Panc1 (cell line): ENCODE results near the gene S100P. TPM values are rescaled to one million over a fixed set of nuclear protein-coding genes. Genes with fewer than 3 reads are reported as not detected.

ENCODE experiments used
- ATAC-seq: fragments of 200-7000 bp; cut with Tn5 transposase; 2 replicates; pipeline ENCODE4 v1.9.1; 2020; ENCODE audit warnings: mild to moderate bottlenecking, moderate library complexity
- BruUV-seq: library from RNA; stranded (reverse); fragments of 400-500 nt; replicated peaks from 2 replicates; lab custom pipeline; 2021; lab: Mats Ljungman, UMichigan
- CTCF ChIA-PET: fragments of 300-600 bp; sonication (Branson Sonifier 250); formaldehyde crosslinking; loops from one replicate; lab custom pipeline; 2022; ENCODE audit warnings: antibody characterized with exemption; lab: Charles Lee
- POLR2A ChIA-PET: fragments of 300-600 bp; sonication (Branson Sonifier 250); formaldehyde crosslinking; loops from one replicate; lab custom pipeline; 2022; ENCODE audit warnings: antibody characterized with exemption; lab: Charles Lee
- DNase-seq: peaks from one replicate; pipeline ENCODE4 v3.0.0-alpha.2; 2010; ENCODE audit warnings: low read depth, low spot score
- H3K27ac ChIP-seq: 2 replicates; pipeline ENCODE4 v1.5.1; 2011; ENCODE audit warnings: mild to moderate bottlenecking, low read length, inconsistent platforms
- H3K27me3 ChIP-seq: fragments of 200-500 bp; sonication (Bioruptor generic); 2 replicates; pipeline ENCODE4 v1.6.0; 2014; ENCODE audit warnings: low read length, inconsistent platforms; ENCODE audit not compliant: control insufficient read depth, insufficient read depth
- H3K36me3 ChIP-seq: fragments of 200-500 bp; sonication (Bioruptor generic); 2 replicates; pipeline ENCODE4 v1.5.1; 2014; ENCODE audit warnings: inconsistent platforms, mild to moderate bottlenecking, low read length, moderate library complexity; ENCODE audit not compliant: control insufficient read depth, insufficient read depth
- H3K4me1 ChIP-seq: 2 replicates; pipeline ENCODE4 v1.5.1; 2011; ENCODE audit warnings: inconsistent platforms, mild to moderate bottlenecking, low read length, moderate library complexity; ENCODE audit not compliant: control insufficient read depth, insufficient read depth
- H3K4me3 ChIP-seq, 2 experiments: 2 replicates each; pipeline ENCODE4 v1.5.1; 2011 to 2012; ENCODE audit warnings: low read depth in 2 of 2, low read length in 2 of 2, mild to moderate bottlenecking in 2 of 2, inconsistent platforms in 1 of 2, moderate library complexity in 1 of 2
- H3K9me3 ChIP-seq: fragments of 200-500 bp; sonication (Bioruptor generic); 2 replicates; pipeline ENCODE4 v1.5.1; 2014; ENCODE audit warnings: low read depth, mild to moderate bottlenecking, inconsistent platforms, low read length, moderate library complexity; ENCODE audit not compliant: control insufficient read depth, insufficient read depth
- POLR2AphosphoS5 ChIP-seq: IDR thresholded peaks from 2 replicates; pipeline ENCODE4 v1.6.1; 2012; ENCODE audit warnings: mild to moderate bottlenecking, low read depth, low read length, moderate library complexity
- SIN3A ChIP-seq: IDR thresholded peaks from 2 replicates; pipeline ENCODE4 v1.6.1; 2012; ENCODE audit warnings: low read depth, mild to moderate bottlenecking, low read length, moderate library complexity, borderline replicate concordance; ENCODE audit not compliant: insufficient read depth
- TCF7L2 ChIP-seq: IDR thresholded peaks from 2 replicates; pipeline ENCODE4 v1.6.1; 2011; ENCODE audit warnings: mild to moderate bottlenecking, low read depth, low read length, inconsistent platforms
- in situ Hi-C: cut with HindIII; loops from 2 replicates; pipeline ENCODE4 v1.10.0; 2016; ENCODE audit warnings: low sequenced_read_pairs, low pct_unique_long_range_greater_than_20kb
- intact Hi-C: fragments of 100-400 bp; cut with micrococcal nuclease; formaldehyde crosslinking; loops from one replicate; pipeline ENCODE4 v1.10.0; 2022; ENCODE audit not compliant: unreplicated experiment
- total RNA-seq: library from RNA; stranded (reverse); gene quantifications from one replicate; pipeline ENCODE4 v1.2.1, GENCODE V29; 2021; ENCODE audit not compliant: unreplicated experiment
- TF ChIP-seq, protein P1 (sequence below), 2 experiments: IDR thresholded peaks; 2 replicates each; pipeline ENCODE4 v1.6.1; 2011 to 2012; ENCODE audit warnings: low read depth in 2 of 2, control low read depth in 1 of 2, low read length in 1 of 2, mild to moderate bottlenecking in 1 of 2, moderate library complexity in 1 of 2; ENCODE audit not compliant: insufficient read depth in 1 of 2
- TF ChIP-seq, protein P2 (sequence below): fragments of 450-650 bp; IDR thresholded peaks from 2 replicates; pipeline ENCODE4 v1.5.1; 2017; ENCODE audit warnings: mild to moderate bottlenecking

Gene S100P
- total RNA-seq, 1 experiment from 2014 or later = 2.3 TPM

DNA sequence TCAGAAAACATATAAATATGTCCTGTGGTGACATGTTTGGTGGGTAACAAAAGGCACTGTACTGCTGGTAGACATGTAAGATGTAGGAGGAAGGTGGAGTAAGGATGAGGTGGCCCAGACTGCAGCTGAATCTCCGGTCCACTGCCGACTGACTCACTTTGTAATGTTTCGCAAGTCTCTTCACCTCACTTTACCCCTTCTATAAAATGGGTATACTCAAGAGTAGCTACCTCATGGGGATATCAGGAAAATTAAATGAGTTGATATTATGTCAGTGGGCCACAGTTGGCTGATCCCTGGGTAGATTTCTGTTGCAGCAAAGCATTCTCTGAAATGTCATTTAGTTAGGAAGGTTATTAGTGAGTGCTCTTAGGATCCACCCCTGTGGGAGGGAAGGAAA lies 31.1 kb upstream of the S100P start:
- POLR2A ChIA-PET = no interaction called here
- in situ Hi-C loops (no loop called here), intact Hi-C loops (no loop called here)
- no peaks in the 10 kb centered on the region for H3K9me3 ChIP-seq
- no peak overlapping the region for H3K4me3 ChIP-seq
- no peaks in the 10 kb centered on the region for H3K36me3 ChIP-seq
- ATAC-seq = no peak
- BruUV-seq = no TSS peak
- CTCF ChIA-PET = no interaction called here
- TF ChIP-seq, protein P1, sequence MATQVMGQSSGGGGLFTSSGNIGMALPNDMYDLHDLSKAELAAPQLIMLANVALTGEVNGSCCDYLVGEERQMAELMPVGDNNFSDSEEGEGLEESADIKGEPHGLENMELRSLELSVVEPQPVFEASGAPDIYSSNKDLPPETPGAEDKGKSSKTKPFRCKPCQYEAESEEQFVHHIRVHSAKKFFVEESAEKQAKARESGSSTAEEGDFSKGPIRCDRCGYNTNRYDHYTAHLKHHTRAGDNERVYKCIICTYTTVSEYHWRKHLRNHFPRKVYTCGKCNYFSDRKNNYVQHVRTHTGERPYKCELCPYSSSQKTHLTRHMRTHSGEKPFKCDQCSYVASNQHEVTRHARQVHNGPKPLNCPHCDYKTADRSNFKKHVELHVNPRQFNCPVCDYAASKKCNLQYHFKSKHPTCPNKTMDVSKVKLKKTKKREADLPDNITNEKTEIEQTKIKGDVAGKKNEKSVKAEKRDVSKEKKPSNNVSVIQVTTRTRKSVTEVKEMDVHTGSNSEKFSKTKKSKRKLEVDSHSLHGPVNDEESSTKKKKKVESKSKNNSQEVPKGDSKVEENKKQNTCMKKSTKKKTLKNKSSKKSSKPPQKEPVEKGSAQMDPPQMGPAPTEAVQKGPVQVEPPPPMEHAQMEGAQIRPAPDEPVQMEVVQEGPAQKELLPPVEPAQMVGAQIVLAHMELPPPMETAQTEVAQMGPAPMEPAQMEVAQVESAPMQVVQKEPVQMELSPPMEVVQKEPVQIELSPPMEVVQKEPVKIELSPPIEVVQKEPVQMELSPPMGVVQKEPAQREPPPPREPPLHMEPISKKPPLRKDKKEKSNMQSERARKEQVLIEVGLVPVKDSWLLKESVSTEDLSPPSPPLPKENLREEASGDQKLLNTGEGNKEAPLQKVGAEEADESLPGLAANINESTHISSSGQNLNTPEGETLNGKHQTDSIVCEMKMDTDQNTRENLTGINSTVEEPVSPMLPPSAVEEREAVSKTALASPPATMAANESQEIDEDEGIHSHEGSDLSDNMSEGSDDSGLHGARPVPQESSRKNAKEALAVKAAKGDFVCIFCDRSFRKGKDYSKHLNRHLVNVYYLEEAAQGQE (IDR thresholded peaks at IDR 0.05; ENCODE audit: insufficient read depth in 1 of 2, low read depth in 2 of 2, low read length in 1 of 2) = no peak
- TF ChIP-seq POLR2AphosphoS5 = no peak
- TF ChIP-seq TCF7L2 = no peak
- TF ChIP-seq SIN3A = no peak
- TF ChIP-seq, protein P2, sequence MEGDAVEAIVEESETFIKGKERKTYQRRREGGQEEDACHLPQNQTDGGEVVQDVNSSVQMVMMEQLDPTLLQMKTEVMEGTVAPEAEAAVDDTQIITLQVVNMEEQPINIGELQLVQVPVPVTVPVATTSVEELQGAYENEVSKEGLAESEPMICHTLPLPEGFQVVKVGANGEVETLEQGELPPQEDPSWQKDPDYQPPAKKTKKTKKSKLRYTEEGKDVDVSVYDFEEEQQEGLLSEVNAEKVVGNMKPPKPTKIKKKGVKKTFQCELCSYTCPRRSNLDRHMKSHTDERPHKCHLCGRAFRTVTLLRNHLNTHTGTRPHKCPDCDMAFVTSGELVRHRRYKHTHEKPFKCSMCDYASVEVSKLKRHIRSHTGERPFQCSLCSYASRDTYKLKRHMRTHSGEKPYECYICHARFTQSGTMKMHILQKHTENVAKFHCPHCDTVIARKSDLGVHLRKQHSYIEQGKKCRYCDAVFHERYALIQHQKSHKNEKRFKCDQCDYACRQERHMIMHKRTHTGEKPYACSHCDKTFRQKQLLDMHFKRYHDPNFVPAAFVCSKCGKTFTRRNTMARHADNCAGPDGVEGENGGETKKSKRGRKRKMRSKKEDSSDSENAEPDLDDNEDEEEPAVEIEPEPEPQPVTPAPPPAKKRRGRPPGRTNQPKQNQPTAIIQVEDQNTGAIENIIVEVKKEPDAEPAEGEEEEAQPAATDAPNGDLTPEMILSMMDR = no peak
- H3K27ac ChIP-seq = no peak overlapping the region
- no peak for DNase-seq
- no peaks in the 10 kb centered on the region for H3K27me3 ChIP-seq
- no peaks in the 10 kb centered on the region; the same call in 1 of the 2 replicates for H3K4me1 ChIP-seq

DNA sequence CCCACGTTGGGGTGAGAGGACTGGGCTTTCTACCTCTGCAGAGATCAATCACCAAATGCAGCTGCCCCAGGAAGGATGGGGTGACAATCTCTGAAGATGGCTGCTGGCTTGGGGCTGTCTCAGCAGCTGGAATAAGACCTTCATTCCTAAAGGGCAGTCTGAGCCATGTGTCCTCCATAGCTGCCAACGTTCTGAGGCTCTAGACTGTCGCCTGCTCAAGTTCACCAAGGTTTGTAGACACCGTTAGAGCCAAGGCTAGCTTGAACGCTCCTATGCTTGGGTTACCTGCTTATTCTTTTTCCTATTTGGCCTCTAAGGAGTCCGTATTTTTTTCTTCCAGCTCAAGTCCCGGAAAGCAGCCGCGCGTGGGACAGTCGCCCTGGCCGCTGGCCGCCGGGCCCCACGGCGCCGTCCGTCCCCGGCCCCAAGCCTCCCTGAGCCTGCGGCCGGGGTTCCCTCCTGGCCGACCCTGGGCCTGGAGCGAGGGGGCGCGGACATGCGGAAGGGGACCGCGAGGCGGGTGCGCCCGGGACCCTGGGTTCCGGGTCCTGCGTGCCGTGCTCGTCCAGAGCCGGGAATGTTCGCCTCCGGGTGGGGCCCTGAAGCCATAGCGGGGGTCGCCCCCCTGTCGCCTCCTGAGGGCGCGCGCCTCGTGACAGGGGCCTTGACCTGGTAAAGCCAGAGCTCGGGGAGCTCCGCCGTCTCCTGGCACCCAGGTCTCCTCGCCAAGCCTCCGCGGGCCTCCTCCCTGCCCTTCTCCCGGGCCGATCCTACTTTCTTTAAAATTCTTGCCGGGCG lies 29.9 kb upstream of the S100P start:
- POLR2A ChIA-PET = no interaction called here

More for the DNA sequence above, 29.9 kb upstream of the S100P start:
- ATAC-seq = peak; percentile 23; the same call in 1 of the 2 replicates
- no peaks in the 10 kb centered on the region for H3K9me3 ChIP-seq
- intact Hi-C loops (no loop called here), in situ Hi-C loops (no loop called here)
- no TSS peak for BruUV-seq
- H3K36me3 ChIP-seq = no peaks in the 10 kb centered on the region
- no peak for DNase-seq
- no peak overlapping the region for H3K27ac ChIP-seq
- H3K4me3 ChIP-seq = no peak overlapping the region
- no peaks in the 10 kb centered on the region; the same call in 1 of the 2 replicates for H3K4me1 ChIP-seq
- H3K27me3 ChIP-seq = no peaks in the 10 kb centered on the region
- TF ChIP-seq, protein P2 = no peak
- no peak for TF ChIP-seq SIN3A
- no peak for TF ChIP-seq POLR2AphosphoS5
- no peak for TF ChIP-seq TCF7L2
- CTCF ChIA-PET = interaction anchor here (0.6 to 0.8 kb wide), 3 partner anchors 9 to 77 kb away, joined by 3 to 7 read pairs (median 3); no protein-coding TSS in a partner anchor
